ENCODE data around the gene VAMP5.

Gene VAMP5

GRCh38 chr2:85619617-85620016 is 35.4 kb downstream of the VAMP5 start:
- Histone ChIP-seq H3K9me3 (ENCODE audit: severe bottlenecking) (no peaks in the 10 kb centered on the region), H3K36me3 (ENCODE audit: low read depth) (peaks cover 78% of the 10 kb centered on the region), H3K4me1 (ENCODE audit: insufficient read depth, poor library complexity, severe bottlenecking) (peaks cover 11% of the 10 kb centered on the region), H3K27me3 (ENCODE audit: insufficient read depth, poor library complexity, severe bottlenecking) (no peaks in the 10 kb centered on the region), H3K4me3 (ENCODE audit: severe bottlenecking) (no peak overlapping the region), H3K27ac (ENCODE audit: poor library complexity, severe bottlenecking) (no peak overlapping the region)
- ATAC-seq (ENCODE audit: low read depth): 0 out of 3 replicates have a peak, but pooled peaks have one; percentile 10
- TF ChIP-seq CTCF (IDR thresholded peaks at IDR 0.05; ENCODE audit: poor library complexity, severe bottlenecking): no peak
- no peak for DNase-seq (ENCODE audit: low spot score)

- Histone ChIP-seq H3K27me3 (ENCODE audit: insufficient read depth, poor library complexity, severe bottlenecking) (no peaks in the 10 kb centered on the region), H3K4me1 (ENCODE audit: insufficient read depth, poor library complexity, severe bottlenecking) (peaks cover 11% of the 10 kb centered on the region), H3K36me3 (ENCODE audit: low read depth) (peaks cover 95% of the 10 kb centered on the region), H3K27ac (ENCODE audit: poor library complexity, severe bottlenecking) (no peak overlapping the region), H3K4me3 (ENCODE audit: severe bottlenecking) (no peak overlapping the region), H3K9me3 (ENCODE audit: severe bottlenecking) (no peaks in the 10 kb centered on the region)
- TF ChIP-seq CTCF (IDR thresholded peaks at IDR 0.05; ENCODE audit: poor library complexity, severe bottlenecking): no peak
- ATAC-seq (ENCODE audit: low read depth) (no peak), DNase-seq (ENCODE audit: low spot score) (no peak)
Observed at GRCh38 chr2:85621338-85621737, 37.1 kb downstream of the VAMP5 start.

- TF ChIP-seq CTCF (IDR thresholded peaks at IDR 0.05; ENCODE audit: poor library complexity, severe bottlenecking): no peak
- Histone ChIP-seq H3K27ac (ENCODE audit: poor library complexity, severe bottlenecking) (no peak overlapping the region), H3K27me3 (ENCODE audit: insufficient read depth, poor library complexity, severe bottlenecking) (no peaks in the 10 kb centered on the region), H3K36me3 (ENCODE audit: low read depth) (peaks cover 98% of the 10 kb centered on the region), H3K4me3 (ENCODE audit: severe bottlenecking) (no peak overlapping the region), H3K9me3 (ENCODE audit: severe bottlenecking) (no peaks in the 10 kb centered on the region), H3K4me1 (ENCODE audit: insufficient read depth, poor library complexity, severe bottlenecking) (peaks cover 4% of the 10 kb centered on the region)
- DNase-seq (ENCODE audit: low spot score): no peak
- no peak for ATAC-seq (ENCODE audit: low read depth)
Observed at GRCh38 chr2:85623991-85624390, 39.8 kb downstream of the VAMP5 start.

- H3K36me3 ChIP-seq (ENCODE audit: low read depth): peaks cover 97% of the 10 kb centered on the region
- ATAC-seq (ENCODE audit: low read depth) (no peak), DNase-seq (ENCODE audit: low spot score) (no peak)
- TF ChIP-seq CTCF (IDR thresholded peaks at IDR 0.05; ENCODE audit: poor library complexity, severe bottlenecking): no peak
- no peaks in the 10 kb centered on the region for H3K9me3 ChIP-seq (ENCODE audit: severe bottlenecking)
- H3K4me3 ChIP-seq (ENCODE audit: severe bottlenecking): no peak overlapping the region
- H3K27me3 ChIP-seq (ENCODE audit: insufficient read depth, poor library complexity, severe bottlenecking): no peaks in the 10 kb centered on the region
- H3K4me1 ChIP-seq (ENCODE audit: insufficient read depth, poor library complexity, severe bottlenecking): no peaks in the 10 kb centered on the region
- H3K27ac ChIP-seq (ENCODE audit: poor library complexity, severe bottlenecking): no peak overlapping the region
Observed at GRCh38 chr2:85628658-85629057, 44.4 kb downstream of the VAMP5 start.

GRCh38 chr2:85631316-85631715 is 47.1 kb downstream of the VAMP5 start:
- Histone ChIP-seq H3K36me3 (ENCODE audit: low read depth) (peaks cover 95% of the 10 kb centered on the region), H3K27me3 (ENCODE audit: insufficient read depth, poor library complexity, severe bottlenecking) (no peaks in the 10 kb centered on the region), H3K27ac (ENCODE audit: poor library complexity, severe bottlenecking) (no peak overlapping the region), H3K4me1 (ENCODE audit: insufficient read depth, poor library complexity, severe bottlenecking) (no peaks in the 10 kb centered on the region), H3K4me3 (ENCODE audit: severe bottlenecking) (no peak overlapping the region), H3K9me3 (ENCODE audit: severe bottlenecking) (no peaks in the 10 kb centered on the region)
- no peak for TF ChIP-seq CTCF (IDR thresholded peaks at IDR 0.05; ENCODE audit: poor library complexity, severe bottlenecking)
- ATAC-seq (ENCODE audit: low read depth) (no peak), DNase-seq (ENCODE audit: low spot score) (no peak)
